Measurements from ENCODE around the gene SATB1.

Gene SATB1

DNA sequence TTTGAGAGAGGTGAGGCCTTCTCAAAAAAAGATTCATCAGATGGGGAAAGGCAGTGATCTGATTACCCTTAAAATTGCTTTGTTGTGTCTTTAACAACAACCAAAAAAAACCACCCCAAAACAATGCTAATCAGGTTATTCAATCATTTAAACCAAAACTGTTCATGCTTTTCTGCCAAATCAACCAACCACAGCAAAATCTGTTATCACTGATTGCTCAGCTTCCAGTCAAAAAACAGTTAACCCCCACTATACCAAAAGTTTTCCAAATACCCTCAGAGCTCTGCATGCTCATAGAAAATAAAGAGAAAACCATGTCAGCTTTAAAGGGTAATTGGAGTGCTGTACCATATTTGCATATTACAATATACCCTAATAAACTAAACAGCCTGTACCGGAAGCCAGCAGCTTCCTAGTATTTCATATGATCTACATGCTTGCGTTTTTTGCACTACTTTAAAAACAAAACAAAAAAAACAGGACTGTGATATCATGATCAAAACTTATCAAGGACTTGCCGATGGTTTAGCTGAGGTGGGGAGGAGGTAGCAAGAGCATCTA is 22.8 kb downstream of the SATB1 start:
- in situ Hi-C loops (cut with HindIII; ENCODE audit: low sequenced_read_pairs): no loop called here

DNA sequence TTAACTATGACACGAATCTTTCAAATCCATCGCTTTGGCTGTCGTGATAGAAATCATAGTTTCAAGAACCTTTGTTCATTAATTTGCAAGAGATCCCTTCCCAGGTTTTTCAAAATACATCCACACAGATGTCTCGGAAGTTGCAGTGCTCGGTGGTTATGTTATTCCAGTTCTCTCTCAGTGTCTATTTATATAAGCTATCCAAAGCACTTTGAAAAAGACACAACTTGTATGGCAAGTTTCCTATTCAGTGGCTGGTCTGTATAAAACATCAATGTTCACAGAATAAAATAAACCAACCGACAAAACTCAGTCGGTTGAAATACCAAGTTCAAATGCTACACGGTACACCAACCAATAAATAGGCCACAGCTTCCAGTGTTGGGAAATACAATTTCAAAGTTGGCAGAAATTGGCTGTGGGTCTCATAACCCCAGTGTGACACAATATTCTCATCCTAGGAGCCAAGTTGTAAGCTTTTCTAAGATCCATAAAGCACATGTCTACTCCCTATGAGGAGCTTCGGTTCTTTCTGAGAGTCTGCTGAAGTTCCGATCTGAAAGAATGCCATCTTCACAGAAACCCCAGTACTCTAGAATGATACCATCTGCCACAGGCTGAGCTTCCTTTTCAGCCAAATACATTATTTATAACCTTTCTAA is 23.7 kb downstream of the SATB1 start:
- in situ Hi-C loops (cut with HindIII; ENCODE audit: low sequenced_read_pairs): no loop called here

DNA sequence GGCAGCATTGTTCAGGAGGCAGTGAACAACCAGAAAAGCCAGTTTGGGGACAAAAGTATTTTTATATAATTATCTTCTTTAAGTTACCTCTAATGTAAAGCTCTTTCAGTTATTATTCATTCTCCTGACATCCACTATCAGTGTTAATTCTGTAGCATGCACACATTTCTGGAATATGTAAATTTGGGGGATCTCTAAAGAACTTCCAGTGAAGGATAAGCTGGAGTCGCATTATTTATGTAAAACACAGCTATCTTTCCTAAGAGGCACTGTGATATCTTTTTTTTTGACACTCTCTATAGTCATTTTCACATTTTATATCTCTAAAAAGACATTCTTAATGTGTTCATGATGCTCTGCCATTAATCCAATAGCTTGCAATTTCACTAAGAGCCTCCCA is 26.7 kb downstream of the SATB1 start:
- in situ Hi-C loops (cut with HindIII; ENCODE audit: low sequenced_read_pairs): no loop called here

DNA sequence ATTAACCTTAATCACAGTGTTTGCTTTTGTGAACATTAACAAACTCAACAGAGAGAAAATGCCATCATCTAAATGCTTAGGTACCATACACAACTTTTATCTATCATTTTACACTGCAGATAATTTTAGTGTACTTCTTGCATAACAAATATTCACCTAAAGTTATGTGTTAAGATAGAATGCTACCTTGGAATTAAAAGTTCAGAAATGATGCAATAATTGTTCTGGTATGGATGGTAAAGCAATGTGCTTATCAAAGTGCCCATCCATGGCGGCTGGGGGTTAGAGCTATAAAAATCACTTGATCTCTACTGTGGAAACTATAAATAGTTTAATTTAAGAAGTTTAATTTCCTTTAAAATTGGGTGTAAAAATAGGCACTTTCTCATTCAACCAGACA is 28.7 kb downstream of the SATB1 start:
- in situ Hi-C loops (cut with HindIII; ENCODE audit: low sequenced_read_pairs): no loop called here

DNA sequence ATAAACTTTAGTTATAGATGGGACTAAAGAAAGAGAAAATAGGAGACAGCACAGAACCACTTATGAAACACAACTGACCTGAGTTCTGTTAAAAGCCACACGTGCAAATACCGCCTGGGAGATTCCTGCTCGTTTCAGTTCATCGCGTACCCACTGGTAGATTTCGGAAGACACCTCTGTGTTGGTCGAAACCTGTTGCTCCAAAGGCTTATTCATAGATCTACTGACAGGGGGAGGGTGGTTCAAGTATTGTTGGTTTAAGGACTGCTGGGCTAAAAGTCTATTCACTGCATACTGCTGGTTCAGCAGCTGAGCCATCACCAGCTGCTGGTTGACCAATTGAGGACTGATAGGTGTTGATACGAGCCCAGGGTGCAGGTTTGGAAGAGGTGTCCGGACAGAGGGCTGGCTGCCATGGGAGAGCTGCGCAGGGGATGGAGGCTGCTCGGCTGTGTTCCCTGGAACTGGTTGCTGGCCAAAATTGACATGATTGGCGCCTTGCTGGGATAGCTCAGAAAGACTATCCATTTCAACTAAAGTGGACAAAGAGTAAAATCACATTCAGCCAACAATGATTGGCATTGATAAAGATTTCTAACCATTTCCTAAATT is 30.6 kb downstream of the SATB1 start:
- in situ Hi-C loops (cut with HindIII; ENCODE audit: low sequenced_read_pairs): no loop called here

DNA sequence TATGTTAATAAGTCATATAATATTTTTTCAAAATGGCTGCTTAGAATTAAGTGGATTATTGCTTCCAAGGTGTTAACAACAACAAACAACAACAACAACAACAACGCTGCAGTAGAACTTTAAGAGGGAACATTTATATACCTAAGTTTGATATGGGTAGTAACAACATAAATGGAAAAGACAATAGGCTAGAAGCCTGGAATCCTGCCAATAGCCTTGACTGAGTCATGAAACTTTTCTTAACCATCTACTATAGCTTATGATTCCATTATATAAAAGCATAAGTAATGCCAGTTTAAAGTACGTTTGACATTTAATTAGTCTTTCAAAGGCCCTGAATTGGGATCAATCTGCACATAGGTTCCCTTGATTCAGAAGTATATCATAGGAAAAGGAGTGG is 31.2 kb downstream of the SATB1 start:
- in situ Hi-C loops (cut with HindIII; ENCODE audit: low sequenced_read_pairs): no loop called here

DNA sequence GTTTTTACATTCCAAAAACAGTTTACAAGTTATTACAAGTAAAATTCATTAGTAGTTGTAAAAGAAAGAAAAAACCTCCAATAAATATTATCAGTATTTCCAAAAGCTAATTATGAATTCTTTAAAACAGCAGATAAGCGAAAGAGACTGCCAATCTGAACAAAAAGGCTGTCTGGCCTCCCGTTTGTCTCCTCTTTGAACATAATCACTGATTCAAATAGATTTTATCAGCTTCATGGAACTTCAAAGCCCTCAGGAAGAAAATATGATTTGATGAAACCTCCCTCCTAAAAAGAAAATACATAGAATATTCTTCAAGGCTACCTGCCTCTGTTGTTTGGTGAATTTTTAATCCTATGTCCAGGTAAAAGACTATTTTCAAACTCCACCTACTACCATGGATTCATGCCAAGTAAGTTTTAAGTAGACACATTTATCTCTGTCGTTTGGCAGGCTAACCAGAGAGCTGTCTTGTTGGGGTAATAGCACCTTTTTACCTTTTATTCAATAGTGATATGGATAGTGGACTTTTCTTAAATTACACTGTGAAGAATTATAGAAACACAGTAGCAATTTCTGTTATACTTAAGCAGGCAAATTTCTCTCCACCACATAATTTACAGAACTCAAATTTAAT is 35.0 kb downstream of the SATB1 start:
- in situ Hi-C loops (cut with HindIII; ENCODE audit: low sequenced_read_pairs): no loop called here

DNA sequence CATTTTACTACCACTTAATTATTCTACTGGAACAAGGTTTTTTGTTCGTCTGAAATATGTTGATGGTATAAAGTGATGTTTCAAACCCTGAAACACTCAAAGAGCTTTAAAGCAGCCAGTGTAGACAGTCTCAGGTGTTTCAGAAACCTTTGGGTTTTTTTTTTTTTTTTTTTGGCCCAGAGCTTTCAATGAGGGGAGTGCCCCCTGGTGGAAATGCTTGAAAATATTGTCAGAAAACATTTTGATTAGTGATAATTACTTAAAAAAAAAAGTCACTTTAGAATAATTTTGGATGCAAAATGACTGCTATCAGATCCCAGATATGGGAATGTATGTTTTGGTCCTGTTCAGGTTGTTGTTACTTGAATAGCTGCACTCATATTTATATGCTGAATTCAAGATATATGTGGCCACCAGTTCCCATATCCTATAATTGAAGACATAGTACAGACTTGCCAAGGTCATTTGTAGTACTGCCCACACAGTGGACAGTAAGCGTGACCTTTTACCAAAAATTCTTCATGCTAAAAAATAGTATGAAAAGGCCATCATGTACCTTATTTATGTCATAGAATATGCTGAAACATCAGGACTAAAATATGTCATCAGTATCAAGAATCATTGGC is 35.9 kb downstream of the SATB1 start:
- in situ Hi-C loops (cut with HindIII; ENCODE audit: low sequenced_read_pairs): no loop called here

DNA sequence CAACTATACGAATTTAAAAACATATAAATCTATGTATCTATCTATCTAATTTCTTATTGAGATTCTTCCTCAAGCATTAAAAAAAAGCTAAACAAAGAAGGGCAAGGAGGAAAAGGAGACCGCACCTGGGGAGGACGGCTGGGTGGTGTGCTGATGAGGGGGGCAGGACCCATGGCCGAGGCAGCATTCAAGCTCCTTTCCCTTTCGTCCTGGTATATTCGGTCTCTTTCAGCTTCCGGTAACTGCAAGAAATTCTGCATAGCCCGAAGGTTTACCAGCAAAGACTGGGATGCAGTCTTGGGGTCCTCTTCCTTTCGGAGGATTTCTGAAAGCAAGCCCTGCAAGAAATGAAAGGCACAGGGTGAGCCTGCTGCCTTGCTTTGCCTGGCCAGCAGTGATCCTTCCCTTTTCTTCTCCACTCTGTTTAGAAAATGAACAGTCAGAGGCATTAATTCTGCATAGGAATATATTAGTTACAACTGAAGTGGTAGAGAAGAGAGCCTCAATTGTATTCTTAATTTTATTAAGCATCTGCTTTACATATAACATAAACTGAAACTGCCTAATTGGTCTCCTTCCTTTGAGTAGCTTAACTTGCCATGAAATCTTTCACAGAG is 38.8 kb downstream of the SATB1 start:
- in situ Hi-C loops (cut with HindIII; ENCODE audit: low sequenced_read_pairs): no loop called here

DNA sequence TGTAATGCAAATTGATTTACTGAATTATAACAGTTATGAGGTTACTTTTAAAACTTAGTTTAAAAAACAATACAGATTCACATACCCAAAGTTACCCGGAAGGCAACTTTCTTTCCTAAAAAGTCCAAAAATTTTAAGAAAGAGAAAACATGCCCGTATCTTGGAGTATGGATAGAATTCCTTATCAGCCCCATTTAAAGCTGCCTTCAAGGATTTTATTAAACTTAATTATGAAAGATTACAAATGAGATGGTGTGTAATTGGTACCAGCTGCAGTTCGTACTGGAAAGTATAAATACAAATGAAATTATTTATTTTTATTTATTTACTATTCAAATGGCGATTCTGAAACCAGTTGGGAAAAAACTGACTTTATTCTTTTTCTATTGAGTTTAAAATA is 39.4 kb downstream of the SATB1 start:
- in situ Hi-C loops (cut with HindIII; ENCODE audit: low sequenced_read_pairs): no loop called here

DNA sequence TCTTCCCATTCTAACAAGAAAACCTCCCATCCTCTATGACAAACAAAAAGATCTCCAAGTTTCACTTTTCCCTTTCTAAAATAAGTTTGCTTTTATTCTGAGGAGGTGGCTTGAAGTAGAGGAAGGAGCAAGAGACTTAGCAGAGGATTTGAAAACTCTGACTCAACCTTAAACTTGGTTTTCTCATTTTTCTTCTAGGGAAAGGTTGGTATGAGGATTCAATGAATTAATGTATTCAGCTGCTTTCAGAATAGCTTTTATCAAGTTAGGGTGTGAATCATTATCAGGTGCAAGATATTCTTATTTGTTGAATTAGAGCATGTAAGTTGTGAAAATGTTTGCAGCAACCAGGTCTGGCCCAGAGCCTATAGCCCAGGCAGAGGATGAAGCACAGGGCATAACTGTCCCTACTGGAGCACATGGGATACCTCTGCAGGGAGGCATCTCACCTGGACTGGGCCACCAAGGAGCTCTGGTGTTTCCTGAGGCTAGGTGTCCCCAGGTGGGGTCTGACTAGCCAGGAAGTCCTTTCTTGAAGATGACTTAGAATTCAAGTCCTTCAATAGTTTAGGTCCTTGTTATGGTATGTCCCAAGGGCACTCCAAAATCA is 42.3 kb downstream of the SATB1 start:
- in situ Hi-C loops (cut with HindIII; ENCODE audit: low sequenced_read_pairs): no loop called here

DNA sequence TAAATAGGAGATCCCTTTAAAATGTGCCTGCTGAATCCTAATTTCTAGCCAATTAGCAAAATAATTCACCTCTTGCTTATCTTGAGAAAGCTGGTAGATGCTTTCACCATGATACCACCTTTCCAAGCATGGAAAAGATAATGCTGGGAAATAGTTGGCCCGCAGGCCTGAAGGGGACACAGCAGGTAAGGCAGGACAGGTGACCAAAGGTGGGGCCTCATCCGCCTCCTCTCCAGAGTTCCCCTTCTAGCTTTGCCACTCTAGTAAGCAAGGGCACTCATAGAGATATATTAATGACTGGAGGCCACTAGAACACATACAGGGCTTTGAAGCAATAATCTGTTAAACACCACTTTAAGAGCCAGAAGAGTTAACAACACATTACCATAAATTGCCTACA is 45.5 kb downstream of the SATB1 start:
- in situ Hi-C loops (cut with HindIII; ENCODE audit: low sequenced_read_pairs): no loop called here

DNA sequence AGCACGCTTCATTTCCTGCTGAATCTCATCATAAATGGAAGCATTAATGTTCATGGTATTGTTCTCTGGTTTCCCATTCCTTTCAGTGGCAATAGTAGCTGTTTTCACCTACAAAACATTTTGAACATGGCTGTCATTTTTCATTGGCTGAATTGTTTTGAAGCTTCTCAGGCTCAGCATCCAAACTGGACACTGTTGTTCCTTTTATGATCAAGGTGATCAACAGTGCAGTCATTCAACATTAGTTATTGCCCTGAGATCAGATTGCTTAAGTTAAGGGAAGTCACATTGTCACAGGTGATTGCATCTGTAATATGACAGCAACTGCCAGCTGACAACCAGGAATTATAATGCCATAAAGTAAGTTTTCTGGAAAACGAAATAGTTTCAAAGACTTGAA is 46.9 kb downstream of the SATB1 start:
- in situ Hi-C loops (cut with HindIII; ENCODE audit: low sequenced_read_pairs): no loop called here

DNA sequence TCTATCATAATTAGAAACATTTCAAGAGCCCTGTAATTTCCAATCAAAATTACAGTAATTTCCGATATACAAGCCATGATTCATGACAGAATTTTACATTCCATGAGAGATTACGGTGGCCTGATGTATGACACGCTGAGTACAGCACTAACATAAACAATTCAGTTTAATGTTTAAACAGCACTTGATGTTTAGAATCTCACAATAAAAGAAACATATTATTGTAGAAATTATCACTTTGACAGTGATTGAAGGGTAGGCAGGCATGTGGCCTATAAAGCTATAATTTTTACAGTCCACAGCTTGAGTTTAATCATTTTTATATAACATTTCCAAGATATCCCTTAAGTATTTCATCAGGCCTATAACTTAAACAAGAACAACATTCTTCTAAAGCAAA is 48.5 kb downstream of the SATB1 start:
- in situ Hi-C loops (cut with HindIII; ENCODE audit: low sequenced_read_pairs): no loop called here

DNA sequence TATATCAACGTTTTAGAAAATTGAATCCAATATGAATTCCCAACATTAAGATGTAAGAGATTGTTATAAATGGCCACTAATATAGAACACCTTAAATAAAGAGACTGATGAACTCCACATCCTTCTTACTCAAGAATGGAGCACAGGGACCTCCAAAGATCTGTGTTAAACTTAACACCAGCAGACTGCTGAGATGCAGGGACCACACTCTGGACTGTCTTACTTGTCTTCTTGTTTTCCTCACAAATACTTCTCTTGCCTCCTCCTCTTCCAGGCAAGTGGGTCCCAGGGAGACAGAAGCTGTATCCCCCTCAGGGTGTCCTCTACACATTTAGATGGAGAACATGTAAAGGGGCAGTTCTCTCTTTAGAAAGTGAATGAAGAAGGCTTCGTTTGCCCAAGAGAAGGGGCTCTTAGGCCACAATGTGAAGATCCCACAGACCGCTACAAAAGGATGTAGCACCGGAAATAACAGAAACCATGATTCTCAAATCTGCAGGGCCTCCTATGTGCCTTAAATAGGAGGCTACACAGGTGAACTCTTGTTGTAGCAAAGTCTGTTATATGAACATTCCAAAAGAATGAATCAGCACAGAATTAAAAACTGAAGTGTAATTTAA is 52.2 kb downstream of the SATB1 start:
- in situ Hi-C loops (cut with HindIII; ENCODE audit: low sequenced_read_pairs): no loop called here

DNA sequence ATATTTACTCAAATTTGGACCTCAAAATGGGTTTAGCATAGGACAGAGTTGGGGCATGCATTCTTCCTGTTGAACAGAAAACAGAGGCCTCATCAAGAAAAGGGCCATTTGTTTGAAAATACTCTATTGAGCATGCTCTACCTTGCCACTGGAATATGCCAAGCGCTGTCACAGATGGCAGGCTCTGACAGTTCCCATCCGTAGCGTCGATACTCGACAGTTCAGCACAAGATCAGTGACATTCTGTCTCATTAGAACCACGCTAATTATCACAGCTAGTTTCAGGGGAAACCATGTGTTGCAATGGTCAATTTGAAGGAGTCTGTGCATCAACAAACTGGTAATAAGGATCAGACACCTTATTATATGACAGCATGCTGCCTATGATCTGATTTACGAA is 54.5 kb downstream of the SATB1 start:
- in situ Hi-C loops (cut with HindIII; ENCODE audit: low sequenced_read_pairs): no loop called here

DNA sequence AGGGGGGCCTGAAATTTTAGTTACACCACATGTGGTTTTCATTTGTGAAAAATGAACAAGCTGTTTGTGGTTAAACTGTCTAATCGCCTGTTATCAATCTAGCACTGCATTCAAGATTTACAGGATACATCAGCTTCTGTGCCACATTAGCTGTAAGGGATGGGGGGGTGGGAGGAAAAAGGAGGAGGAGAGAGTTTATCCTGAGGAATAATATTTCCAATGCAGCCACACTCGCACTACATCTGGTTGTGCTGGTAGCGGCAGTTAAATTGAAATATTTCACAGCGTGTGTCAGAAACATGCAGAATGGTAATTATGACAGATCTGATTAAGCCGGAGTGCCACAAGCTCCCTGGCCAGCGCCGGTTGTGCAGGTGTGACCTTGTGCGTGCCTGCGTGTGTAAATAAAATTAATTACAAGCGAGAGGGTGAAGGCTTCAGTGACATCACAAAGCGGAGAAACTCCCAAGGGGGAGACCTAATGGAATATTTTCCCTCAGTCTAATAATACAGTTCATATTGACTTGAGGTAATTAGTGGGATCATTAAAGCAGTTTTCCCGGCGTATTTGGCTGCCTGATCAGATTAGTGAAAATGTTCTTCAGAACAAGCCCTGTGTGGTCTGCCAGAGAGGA is 55.5 kb downstream of the SATB1 start:
- in situ Hi-C loops (cut with HindIII; ENCODE audit: low sequenced_read_pairs): no loop called here

DNA sequence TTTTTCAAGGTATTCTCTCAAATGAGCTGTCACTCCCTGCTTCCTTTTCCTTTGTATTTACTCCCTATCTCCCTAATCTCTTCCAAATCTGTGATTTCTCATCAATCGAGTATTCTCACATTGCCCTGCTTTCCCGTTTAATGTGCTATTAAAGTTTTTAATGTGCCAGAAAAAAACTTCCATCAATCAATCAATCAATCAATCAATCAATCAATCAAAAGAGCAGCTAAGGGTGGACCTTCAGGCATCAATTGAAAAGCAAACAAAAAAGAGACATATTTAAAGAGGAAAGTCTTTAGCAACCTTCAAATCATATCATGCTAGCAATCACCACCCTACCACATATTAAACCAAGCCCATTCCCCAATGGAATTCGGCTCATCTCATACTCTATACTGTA is 58.9 kb downstream of the SATB1 start:
- in situ Hi-C loops (cut with HindIII; ENCODE audit: low sequenced_read_pairs): no loop called here

DNA sequence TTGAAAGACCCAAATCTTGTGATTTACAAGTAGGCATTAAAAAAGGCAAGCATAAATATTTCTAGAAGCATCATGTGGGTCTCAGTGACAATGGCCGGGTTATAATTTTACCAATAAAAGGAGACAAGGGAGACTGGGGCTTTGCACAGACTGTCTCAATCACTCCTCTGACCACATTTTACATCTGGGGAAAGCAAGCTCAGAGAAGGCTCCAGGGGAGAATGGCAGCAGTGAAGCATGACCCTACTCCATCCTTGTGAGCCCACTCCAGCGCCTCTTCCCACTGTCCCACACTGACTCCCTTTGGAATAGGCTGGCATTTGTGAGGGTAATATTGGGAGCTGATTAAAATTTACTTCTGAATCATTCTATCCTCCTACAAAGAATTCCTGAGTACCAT is 61.8 kb downstream of the SATB1 start:
- in situ Hi-C loops (cut with HindIII; ENCODE audit: low sequenced_read_pairs): no loop called here

DNA sequence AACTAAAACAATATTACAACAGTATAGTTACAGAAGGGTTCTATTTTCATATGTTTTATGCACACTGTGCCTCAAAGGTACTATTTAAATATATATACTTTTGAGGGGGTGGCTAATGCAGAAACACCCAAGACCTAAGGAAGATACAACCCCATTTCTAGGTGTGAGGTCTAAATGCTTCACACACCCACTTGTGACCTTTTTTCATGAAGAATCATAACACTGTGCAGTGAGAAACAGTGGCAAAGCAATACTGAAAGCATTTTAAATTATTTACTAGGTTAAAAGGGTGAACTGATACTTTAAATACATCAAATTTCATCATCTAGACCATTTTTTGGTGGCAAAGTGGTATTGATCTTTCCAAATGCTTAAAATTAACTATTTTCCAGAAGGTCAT is 67.4 kb downstream of the SATB1 start:
- in situ Hi-C loops (cut with HindIII; ENCODE audit: low sequenced_read_pairs): no loop called here

Data from DLD1 (cell line).